Measurements from ENCODE around the gene RSAD2. TPM values are rescaled to one million over a fixed set of nuclear protein-coding genes. Genes with fewer than 3 reads are reported as not detected.

Gene RSAD2
- total RNA-seq, 1 donor from 2014 or later: 1.0 TPM

DNA sequence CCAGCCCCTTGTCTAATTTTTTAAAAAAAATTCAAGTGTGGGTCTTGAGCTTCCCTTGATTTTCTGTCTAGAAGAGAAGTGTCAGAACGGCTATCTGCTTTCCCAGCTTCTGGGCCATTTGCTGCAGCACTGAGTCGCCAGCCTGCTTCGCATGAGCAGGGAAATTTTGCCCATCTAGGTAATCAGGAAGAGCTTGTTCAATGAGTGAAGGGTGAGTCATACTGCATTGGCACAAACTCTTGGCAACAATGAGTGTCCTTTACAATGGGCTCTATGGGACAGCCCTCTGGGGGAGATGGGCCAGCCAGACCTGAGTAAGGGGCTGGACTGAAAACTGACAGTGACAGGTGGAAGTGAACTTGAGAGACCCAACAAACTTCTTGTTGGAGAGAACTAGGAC lies 37.3 kb downstream of the RSAD2 start:
- no peak for TF ChIP-seq CTCF (conservative IDR thresholded peaks at IDR 0.05)
- H3K27ac Mint-ChIP-seq (ENCODE audit: unreplicated experiment): no peak overlapping the region
- no peaks in the 10 kb centered on the region for H3K27me3 Mint-ChIP-seq (ENCODE audit: low read depth)
- peaks cover 3% of the 10 kb centered on the region for H3K36me3 Mint-ChIP-seq (ENCODE audit: low read depth)
- H3K4me3 Mint-ChIP-seq: peak overlapping the region; percentile 87
- H3K9me3 Mint-ChIP-seq: no peaks in the 10 kb centered on the region
- peaks cover 38% of the 10 kb centered on the region for H3K4me1 Mint-ChIP-seq
- DNase-seq (ENCODE audit: low read depth, low spot score): no peak

DNA sequence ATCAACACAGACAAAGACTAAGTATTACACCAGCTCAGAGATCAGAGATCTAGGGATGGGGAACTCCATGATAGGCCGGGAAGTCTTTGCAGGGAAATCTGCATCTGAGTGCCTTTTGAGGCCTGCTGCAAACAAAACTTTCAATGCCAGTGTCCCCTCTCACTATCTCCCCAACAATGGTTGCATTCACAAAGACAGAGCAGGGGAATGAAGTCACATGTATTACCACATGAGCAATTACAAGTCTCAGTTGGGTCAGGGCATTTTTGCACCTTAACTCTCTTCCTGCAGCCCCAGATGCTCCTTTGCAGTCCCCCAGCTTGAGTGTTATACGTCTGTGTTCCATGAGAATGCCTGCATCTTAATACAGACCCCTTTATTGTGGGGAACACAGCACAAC lies 37.8 kb downstream of the RSAD2 start:
- Mint-ChIP-seq H3K9me3 (no peaks in the 10 kb centered on the region), H3K27me3 (ENCODE audit: low read depth) (no peaks in the 10 kb centered on the region), H3K4me3 (peak overlapping the region; percentile 87), H3K4me1 (peaks cover 43% of the 10 kb centered on the region), H3K36me3 (ENCODE audit: low read depth) (peaks cover 3% of the 10 kb centered on the region), H3K27ac (ENCODE audit: unreplicated experiment) (peak overlapping the region; percentile 52)
- DNase-seq (ENCODE audit: low read depth, low spot score): no peak
- TF ChIP-seq CTCF (conservative IDR thresholded peaks at IDR 0.05): no peak

GRCh38 chr2:6916224-6916623 lies 38.6 kb downstream of the RSAD2 start:
- peaks cover 4% of the 10 kb centered on the region for H3K36me3 Mint-ChIP-seq (ENCODE audit: low read depth)
- no peak for TF ChIP-seq CTCF (conservative IDR thresholded peaks at IDR 0.05)
- no peaks in the 10 kb centered on the region for H3K9me3 Mint-ChIP-seq
- H3K27me3 Mint-ChIP-seq (ENCODE audit: low read depth): no peaks in the 10 kb centered on the region
- H3K4me3 Mint-ChIP-seq: peak overlapping the region; percentile 87
- peaks cover 49% of the 10 kb centered on the region for H3K4me1 Mint-ChIP-seq
- no peak for DNase-seq (ENCODE audit: low read depth, low spot score)
- H3K27ac Mint-ChIP-seq (ENCODE audit: unreplicated experiment): no peak overlapping the region

DNA sequence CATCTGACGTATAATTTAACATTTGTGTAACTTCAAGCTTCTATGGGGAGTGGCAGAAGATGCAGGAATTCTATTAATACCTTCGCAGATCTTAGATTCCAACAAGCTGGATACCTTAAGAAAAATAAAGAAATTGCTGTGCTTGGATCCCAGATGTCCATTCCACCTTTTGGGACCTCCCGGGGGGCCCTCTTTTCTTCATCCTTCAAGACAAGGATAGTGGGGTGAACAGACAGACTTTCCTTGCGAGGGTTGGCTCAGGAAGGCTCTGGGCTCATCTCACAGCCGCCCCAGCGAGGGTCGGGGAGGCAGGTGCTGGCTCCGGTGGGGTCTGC lies 39.1 kb downstream of the RSAD2 start:
- peaks cover 5% of the 10 kb centered on the region for H3K36me3 Mint-ChIP-seq (ENCODE audit: low read depth)
- TF ChIP-seq CTCF (conservative IDR thresholded peaks at IDR 0.05): no peak
- no peaks in the 10 kb centered on the region for H3K9me3 Mint-ChIP-seq
- H3K4me1 Mint-ChIP-seq: peaks cover 54% of the 10 kb centered on the region
- no peak for DNase-seq (ENCODE audit: low read depth, low spot score)
- no peaks in the 10 kb centered on the region for H3K27me3 Mint-ChIP-seq (ENCODE audit: low read depth)
- H3K27ac Mint-ChIP-seq (ENCODE audit: unreplicated experiment): no peak overlapping the region
- peak overlapping the region; percentile 87 for H3K4me3 Mint-ChIP-seq

GRCh38 chr2:6917071-6917760 lies 39.6 kb downstream of the RSAD2 start, which contains the start of gene RNF144A:
Gene RNF144A (plus strand): TSS chr2:6917412. CDS start chr2:6996927, 79,515 bp downstream.
- Mint-ChIP-seq H3K9me3 (no peaks in the 10 kb centered on the region), H3K36me3 (ENCODE audit: low read depth) (peaks cover 5% of the 10 kb centered on the region), H3K27ac (ENCODE audit: unreplicated experiment) (peak within 1 kb of the TSS; percentile 62), H3K27me3 (ENCODE audit: low read depth) (no peaks in the 10 kb centered on the region), H3K4me3 (peak within 1 kb of the TSS; percentile 91), H3K4me1 (peaks cover 59% of the 10 kb centered on the region)
- peak; percentile 65 for TF ChIP-seq CTCF (conservative IDR thresholded peaks at IDR 0.05)
- DNase-seq (ENCODE audit: low read depth, low spot score): peak; percentile 73
